Subcutaneous adipose tissue (tissue), 4 donors: ENCODE results near the gene ZCCHC13. TPM values are rescaled to one million over a fixed set of nuclear protein-coding genes. Genes with fewer than 3 reads are reported as not detected.

Source experiments
- CTCF ChIP-seq: fragments of 450-650 bp; IDR thresholded peaks from one replicate; pipeline ENCODE4 v1.5.1; 2016; ENCODE audit warnings: low read depth, mild to moderate bottlenecking, control low read depth, antibody characterized with exemption, moderate library complexity
- total RNA-seq, 4 donors: library from RNA; depleted of rRNA; stranded (reverse); fragments of >200 nt; gene quantifications; one replicate each; pipeline ENCODE4 v1.1.0, GENCODE V29; 2016

The ZCCHC13 gene
- total RNA-seq, 4 donors from 2014 or later: not detected

- TF ChIP-seq CTCF: no peak
Measured at GRCh38 chrX:74293343-74293946, 10.5 kb upstream of the ZCCHC13 start.

- no peak for TF ChIP-seq CTCF
Measured at GRCh38 chrX:74295101-74295500, 8.9 kb upstream of the ZCCHC13 start.

GRCh38 chrX:74297766-74298165, 6.2 kb upstream of the ZCCHC13 start:
- TF ChIP-seq CTCF: no peak

- no peak for TF ChIP-seq CTCF
Measured at GRCh38 chrX:74300869-74301268, 3.1 kb upstream of the ZCCHC13 start.

GRCh38 chrX:74318672-74319071, 14.7 kb downstream of the ZCCHC13 start:
- TF ChIP-seq CTCF: no peak

- no peak for TF ChIP-seq CTCF
Measured at GRCh38 chrX:74321191-74321590, 17.2 kb downstream of the ZCCHC13 start.

GRCh38 chrX:74324131-74324530, 20.2 kb downstream of the ZCCHC13 start:
- no peak for TF ChIP-seq CTCF
